Heart left ventricle (tissue), 13 donors: ENCODE results near the gene NOL12.

ENCODE experiments used
- POLR2A ChIP-seq, 2 donors: fragments of 450-650 bp; IDR thresholded peaks; one replicate each; pipeline ENCODE4 v1.6.1; 2017; ENCODE audit warnings: antibody characterized with exemption in 2 of 2, mild to moderate bottlenecking in 2 of 2, moderate library complexity in 2 of 2
- TF ChIP-seq, protein P1 (sequence below), 12 donors: fragments of 200-600 bp; sonication (generic) in 4 of 12; IDR thresholded peaks; one replicate each; pipeline versions ENCODE4 v1.5.0 to v1.8.0; 2018 to 2022; ENCODE audit warnings: antibody characterized with exemption in 12 of 12, mild to moderate bottlenecking in 5 of 12
- donor health status: ischemic (EF 13 %, LVEDD 7.1; RV severe dilation, severe dysfunction).
- donor health status: DM: no; HTN: yes; CAD: no.
- donor health status: DM: no; HTN: no; CAD: no.
- donor health status: ischemic (EF 25% LVEDD 6.9; RV normal size, moderate dysfunction).
- donor health status: ischemic (EF 25% LVEDD 5.7; RV mildly dilated, moderate dysfunction).
- donor health status: ischemic (EF 35%, LVEDD 5.7; RV mildly dilated, moderate dysfunction).
- donor health status: nonischemic (EF 11% LVEDD 7.7; RV severe dilation, severe dysfunction).
- donor health status: DM: yes; HTN: yes; CAD: no.
- donor health status: PGD.
- donor health status: ischemic (EF 29% LVEDD 5.4; RV normal size, mild dysfunction).
- donor health status: nonischemic (EF 23%, LVEDD 6.1; RV moderate dilation, normal function).

- no peak for TF ChIP-seq POLR2A (IDR thresholded peaks at IDR 0.05)
- TF ChIP-seq, protein P1, sequence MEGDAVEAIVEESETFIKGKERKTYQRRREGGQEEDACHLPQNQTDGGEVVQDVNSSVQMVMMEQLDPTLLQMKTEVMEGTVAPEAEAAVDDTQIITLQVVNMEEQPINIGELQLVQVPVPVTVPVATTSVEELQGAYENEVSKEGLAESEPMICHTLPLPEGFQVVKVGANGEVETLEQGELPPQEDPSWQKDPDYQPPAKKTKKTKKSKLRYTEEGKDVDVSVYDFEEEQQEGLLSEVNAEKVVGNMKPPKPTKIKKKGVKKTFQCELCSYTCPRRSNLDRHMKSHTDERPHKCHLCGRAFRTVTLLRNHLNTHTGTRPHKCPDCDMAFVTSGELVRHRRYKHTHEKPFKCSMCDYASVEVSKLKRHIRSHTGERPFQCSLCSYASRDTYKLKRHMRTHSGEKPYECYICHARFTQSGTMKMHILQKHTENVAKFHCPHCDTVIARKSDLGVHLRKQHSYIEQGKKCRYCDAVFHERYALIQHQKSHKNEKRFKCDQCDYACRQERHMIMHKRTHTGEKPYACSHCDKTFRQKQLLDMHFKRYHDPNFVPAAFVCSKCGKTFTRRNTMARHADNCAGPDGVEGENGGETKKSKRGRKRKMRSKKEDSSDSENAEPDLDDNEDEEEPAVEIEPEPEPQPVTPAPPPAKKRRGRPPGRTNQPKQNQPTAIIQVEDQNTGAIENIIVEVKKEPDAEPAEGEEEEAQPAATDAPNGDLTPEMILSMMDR (IDR thresholded peaks at IDR 0.05), result no peak
These were observed 39.6 kb downstream of the NOL12 start for GRCh38 chr22:37725551-37726240.
